NCI-H1092 treated with DMSO at 0.1 percent for 48 hours (cell line): ENCODE results near the gene CTIF.

ENCODE experiments used
- DNase-seq: peaks from one replicate; lab custom pipeline; 2025; lab: John Stamatoyannopoulos, UW

Gene CTIF

DNA sequence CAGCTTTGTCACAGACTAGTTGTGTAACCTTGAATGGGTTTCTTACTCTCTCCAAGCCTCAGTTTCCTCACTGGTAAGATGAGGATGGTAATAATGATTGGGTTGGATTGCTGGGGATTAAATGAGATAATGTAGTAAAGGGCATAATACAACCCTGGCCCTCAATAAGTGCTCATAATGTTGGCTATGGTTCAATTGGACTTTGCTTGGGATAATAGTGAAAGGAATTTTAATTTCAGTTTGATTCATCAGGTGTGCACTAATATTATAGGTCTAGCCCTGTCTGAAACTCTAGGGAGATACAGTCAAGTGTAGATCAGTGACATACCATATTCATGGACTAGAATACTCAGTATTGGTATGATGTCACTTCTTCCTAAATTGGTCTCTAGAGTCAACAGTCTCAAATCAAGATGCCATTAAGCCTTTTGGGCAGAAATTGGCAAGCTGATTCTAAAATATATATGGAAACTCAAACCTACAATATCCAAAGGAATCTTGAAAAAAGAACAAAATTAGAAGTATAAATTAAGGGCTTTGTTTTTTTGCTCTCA lies 250.5 kb downstream of the CTIF start:
- no peak for DNase-seq

DNA sequence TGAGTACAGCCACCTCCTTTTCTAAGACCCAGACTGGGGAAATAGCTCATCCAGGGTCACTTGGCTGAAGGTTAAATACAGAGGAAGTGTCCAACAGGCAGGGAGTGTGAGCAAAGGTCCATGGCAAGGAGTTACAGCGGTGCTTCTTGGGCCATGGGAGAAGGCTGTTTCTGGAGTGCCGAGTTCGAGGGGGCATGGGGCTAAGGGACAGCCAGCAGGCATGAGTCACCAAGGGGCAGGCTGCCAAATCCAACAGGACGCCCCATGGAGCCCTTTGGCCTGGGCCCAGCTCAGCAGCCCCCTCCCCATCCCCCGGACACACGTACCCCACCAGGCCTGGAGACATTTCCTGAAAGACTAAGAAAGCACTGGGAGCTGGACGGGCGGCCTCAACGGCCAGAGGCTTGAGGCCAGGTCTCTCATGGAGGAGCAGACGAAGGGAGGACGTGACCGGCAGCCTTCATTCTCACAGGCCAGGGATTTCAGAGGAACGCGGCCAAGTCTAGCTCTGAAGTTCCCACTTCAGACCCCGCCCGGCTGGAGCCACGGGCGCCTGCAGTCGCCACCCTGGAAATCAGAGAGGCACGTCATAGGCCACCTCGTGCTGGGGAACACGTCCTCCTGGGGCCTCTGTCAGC lies 251.5 kb downstream of the CTIF start:
- DNase-seq = no peak

DNA sequence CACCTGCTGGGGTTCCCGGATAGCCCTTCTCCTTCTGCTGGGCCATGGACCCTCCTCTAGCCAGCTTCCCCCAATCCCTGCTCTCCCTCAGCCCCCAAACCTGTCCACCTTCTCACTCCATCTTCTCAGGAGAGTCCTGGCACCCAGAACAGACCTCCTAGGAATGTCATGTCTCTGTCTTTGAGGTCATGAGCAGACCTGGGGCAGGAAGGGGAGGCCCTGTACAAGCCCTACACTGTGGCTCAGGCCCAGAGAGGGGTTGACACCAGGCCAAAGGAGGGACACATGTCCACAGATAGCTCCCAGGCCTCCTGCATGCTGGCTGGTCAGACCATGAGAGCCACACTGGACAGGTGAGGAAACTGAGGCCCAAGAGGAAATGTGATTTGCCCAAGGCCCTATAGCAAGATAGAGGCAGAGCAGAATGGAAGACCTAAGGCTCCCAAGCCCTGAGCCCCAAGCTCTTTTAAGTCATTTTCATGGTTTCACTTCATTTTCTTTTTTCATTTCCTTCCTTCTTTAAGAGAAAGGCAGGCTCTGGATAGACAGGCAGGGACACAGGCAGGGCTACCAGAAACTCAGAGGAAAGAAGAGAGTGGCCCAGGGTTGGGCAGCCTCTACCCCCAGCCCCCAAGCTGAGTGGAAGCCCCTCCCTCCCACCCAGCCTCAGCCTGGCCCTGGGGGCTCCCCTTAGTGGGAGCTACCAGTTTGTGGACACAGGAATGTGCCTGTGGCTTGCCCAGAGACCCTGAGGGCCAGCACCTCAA lies 252.2 kb downstream of the CTIF start:
- no peak for DNase-seq

DNA sequence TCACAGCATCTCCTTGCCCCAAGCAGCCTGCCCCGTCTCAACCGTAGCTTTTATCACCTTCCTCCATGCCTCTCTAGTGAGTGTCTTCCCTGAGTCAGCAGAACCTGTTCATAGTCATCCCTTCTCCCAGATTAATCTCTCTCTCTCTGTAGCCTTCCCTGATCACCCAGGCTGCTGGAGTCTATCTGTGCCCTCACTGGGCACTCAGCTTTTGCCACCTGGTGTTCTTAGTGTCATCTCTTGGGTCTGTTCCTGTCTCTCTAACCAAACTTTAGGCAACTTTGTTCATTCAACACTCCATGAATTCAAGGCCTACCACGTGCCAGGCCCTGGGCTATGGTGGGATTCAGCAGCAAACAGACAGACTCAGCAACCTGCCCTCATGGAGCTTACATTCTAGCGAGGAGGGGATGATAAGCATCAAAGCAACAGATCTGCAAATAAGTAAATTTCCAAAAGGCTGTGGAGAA lies 252.8 kb downstream of the CTIF start:
- no peak for DNase-seq

DNA sequence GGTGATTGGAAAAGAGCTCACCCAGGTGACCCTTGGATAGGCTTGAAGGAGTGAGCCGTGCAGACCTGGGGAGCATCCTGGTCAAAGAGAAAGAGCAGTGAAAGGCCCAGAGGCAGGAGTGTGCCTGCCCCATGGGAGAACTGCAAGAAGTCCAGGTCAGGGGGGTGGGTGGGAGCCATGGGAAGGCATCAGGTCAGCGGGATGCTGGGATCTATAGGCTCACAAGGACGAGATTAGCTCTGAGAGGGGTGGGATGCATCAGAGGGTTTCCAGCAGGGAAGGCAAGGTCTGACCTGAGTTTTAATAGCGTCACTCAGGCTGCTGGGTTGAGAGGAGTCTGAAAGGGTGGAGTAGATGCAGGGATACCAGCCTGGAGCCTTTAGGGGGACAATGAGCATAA lies 253.3 kb downstream of the CTIF start:
- DNase-seq = no peak

- no peak for DNase-seq
These were observed 254.0 kb downstream of the CTIF start for GRCh38 chr18:48792611-48793380.

DNA sequence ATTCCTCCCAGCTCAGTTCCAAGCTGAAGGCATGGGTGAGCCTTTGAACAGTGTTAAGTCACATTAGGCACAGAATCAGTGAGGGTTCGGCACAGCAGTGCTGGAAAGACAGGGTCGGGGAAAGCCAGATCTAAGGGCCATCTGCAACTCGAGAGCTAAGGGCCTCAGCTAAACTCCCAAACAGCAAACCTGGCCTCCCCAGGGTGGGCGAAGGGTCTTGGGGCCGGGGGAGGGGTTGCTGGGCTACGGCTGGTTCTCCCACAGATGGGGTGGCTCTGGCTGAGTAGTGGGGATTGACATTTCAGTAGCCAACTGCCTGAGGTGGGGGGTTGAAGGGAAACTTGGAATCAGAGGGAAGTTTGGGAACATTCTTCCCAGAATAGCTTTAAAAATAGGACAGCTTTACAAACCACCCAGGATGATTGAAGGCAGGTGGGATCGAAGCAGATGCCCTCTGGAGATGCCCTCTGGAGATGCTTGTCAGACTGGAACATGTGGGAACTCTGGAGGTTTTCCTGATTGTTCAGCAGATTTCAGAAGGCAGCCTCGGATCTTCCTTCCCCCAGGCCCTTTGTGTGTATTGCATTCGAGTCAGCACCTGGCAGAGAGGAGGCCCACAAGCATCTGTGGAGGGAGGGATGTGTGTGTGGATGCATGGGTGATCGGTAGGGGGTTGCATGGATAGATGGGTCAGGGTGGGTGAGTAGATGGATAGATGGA lies 255.6 kb downstream of the CTIF start:
- no peak for DNase-seq

GRCh38 chr18:48795696-48796095 lies 256.9 kb downstream of the CTIF start:
- DNase-seq = no peak

DNA sequence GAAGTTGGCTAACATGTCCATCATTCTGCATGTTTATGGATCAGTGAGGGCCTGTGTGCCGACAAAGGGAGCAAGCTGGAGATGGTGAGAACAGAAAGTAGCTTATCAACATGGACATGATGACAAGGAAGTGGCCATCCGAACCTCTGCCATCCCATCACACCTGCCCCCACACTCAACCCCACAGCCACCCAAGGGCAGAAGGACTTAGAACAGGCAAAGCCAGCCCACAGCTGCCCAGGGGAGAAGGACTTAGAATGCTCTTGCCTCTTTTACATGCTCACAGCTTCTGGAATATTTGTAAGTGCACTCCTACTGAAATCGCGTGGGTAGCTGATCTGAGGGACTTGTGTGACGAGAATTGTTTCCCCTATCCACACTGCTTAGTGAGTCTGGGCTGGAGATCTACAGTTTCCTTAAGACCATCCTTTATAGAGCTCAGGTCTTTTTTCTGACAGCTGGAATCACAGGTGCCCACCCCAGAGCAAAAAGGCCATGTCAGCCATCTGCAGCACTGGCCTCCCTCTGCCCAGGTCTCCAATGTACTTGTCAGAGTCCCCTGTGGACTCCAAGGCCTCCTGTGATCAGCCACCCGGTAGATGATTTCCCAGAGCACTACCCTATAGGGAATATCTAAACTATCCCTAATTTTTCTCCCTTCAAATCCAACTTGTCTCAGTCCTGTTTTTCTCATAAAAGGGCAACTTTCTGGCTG lies 257.8 kb downstream of the CTIF start:
- no peak for DNase-seq

DNA sequence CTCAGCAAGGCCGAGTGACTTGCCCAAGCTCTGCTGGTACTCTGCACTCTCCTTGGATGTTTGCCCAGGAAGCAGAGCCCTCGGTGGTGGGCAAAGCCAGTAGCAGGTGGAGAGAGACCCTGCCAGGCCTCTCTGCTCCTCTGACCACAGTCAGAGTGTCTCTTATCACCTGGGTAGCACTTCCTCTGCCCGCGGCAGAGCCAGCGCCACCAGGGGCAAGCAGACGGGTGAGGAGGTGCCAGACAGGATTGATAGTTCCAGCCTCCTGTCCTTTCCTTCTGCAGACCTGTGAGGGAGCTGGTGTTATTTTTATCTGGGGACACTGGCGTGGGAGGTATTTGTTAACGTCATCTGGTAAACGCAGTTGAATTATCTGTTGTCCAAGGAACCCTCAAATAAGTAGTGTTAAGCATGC lies 259.0 kb downstream of the CTIF start:
- DNase-seq = peak; percentile 71

- DNase-seq = no peak
These were observed 259.8 kb downstream of the CTIF start for GRCh38 chr18:48798334-48799245.

DNA sequence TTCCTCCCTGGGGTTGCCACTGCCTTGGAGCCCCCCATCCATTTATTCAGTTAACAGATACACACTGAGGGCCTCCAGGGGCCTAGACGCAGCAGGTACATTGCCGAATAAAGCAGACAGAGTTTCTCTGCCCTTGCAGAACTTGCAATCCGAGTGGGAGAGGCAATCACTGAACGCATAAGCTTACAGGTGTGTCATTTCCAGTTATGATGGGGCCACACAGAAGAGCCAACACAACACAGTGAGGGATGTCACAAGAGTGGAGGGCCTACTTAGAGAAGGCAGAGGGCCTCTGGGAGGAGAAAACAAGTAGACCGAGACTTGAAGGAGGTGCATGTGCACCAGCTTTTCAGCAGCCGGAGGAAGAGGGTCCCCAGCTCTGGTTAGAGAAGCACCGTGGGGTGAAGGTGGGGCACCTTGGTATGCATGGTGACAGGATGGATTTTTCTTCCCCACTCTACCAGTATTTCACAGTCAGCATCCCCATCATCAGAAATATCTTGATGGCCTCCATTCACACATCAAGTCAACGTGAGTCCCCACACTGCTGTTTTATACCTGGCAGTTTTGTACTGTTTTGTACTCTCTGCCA lies 261.0 kb downstream of the CTIF start:
- no peak for DNase-seq

DNA sequence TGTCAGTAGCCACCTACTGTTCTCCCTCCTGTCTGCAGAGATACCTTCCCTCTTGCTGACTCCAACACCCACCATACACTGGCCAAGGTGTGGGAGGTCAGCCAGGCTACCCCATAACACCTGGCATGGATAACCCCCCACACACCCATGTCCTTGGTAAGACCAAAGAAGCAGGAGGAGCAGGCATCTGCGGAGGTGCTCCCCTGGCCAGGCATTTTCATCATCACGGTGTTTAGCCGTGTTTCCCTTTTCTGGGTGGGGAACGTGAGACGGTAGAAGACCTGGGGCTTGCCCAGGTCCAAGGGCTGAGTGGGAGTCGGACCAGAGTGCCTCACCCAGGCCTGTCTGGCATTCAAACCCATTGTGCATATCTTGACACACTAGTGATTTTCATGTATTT lies 261.6 kb downstream of the CTIF start:
- no peak for DNase-seq

DNA sequence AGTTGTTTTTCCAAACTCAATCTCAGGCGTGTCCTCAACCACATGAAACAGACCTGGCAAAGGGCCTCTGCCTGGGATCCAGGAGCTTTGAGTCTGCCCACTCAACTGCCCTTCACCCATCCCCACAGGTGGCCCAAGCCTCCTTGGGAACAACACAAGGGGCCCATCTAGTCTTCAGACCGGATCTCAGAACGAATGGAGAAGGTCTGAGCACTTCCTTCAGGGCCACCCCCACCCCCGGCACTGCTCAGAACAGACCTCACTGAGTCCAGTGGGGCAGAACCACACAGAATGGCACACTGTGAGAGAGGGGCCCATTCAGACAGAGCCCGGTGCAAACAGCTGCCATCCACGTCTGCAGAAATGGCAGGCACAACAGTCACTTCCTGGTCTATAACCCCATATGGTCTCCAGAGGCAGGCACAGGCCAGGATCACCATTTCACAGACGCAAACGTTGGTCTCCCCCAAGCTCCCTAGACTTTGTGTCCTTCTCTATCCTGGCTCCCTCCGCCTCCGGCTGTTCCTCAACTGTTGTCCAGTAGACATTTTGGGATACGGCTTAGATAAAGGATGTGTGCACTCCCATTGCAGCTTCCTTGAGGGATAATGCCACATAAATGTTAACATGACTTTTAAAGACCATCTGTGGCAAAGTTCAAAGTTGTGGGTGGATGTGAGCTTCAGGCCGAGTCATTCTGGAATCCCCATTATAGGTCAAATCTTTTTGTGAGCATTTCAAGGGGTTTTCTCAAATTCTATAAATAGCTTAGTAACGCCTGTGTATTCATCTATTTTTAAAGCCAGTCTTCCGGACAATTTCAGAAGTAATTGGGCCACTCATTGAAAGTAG lies 262.3 kb downstream of the CTIF start:
- no peak for DNase-seq

DNA sequence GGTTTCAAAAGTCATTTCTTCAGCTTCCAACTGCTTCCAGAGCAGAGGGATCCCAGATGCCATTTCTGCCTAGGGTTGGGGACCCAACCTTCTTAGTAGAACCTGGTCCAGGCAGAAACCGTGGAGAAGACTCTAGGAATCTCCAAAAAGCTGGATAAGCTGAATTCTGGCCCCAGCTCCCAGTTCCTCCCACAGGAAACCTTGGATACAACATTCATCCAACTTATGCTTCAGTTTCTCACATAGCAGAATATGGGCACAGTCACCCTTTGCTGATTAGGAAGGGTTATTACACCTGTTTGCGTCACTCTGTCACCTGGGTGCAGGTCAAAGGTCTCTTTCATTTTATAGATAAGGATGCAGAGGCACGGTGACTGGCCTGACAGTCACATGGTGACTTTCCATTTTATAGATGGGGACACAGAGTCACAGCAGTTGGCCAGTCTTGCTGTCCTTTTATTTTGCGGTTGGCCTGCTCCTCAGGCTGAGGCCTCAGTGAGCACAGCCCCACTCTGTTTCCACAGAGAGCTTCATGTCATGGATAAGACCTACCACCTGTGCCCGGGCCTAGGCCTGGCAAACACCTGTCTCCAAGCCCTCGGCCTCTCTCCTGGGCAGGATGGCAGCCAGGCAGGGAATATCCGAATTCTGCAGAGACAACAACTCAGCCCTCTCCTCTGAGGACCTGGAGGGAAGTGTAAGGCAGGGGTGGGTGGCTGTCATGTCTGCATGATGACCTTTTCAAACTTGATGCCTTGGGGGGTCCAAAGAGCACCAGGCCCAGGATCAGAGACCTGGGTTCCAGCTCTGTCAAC lies 263.1 kb downstream of the CTIF start:
- no peak for DNase-seq

DNA sequence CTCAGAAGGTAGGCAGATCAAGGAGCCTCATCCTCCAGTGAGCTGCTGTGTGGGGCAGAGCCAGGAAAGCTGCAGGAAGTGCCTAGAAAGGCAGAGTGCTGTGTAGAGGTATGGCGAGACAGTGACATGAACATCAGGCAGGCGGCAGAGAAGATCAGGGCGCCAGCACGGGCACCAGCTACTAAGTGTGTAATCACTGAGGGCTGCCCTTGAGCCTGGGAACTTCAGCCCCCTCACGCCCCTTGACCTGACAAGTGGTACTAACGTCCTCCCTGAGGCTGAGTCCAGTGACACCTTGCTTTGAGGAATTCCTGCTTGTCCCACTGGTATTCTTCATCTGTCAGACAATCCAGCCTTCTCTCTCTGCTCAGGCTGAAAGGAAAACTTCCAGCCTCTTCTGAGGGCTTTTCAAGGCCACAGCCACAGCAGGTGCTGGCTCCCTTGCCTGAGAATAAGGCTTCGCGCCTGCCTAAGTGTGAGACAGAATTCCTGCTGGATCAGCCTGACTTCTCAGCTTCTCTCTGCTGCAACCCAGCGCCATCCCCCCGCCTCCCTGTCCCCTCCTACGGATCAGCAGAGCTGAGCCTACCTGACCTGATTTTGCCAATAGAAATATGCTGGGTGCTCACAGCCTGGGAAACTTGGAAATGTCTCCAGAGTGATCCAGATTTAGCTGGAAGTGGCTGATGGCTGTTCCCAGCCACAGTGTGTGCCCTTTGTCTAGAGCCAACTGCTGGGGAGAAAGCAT lies 263.9 kb downstream of the CTIF start:
- DNase-seq = no peak

- DNase-seq = no peak
These were observed 264.7 kb downstream of the CTIF start for GRCh38 chr18:48803518-48803917.
